Lower leg skin (tissue), 4 donors: Measurements from ENCODE around the gene GPX5. TPM values are rescaled to one million over a fixed set of nuclear protein-coding genes. Genes with fewer than 3 reads are reported as not detected.

ENCODE experiments used
- DNase-seq, 2 donors: peaks; one replicate each; pipeline ENCODE4 v3.0.0-alpha.2; 2019; ENCODE audit warnings: low spot score in 2 of 2
- H3K4me3 ChIP-seq: fragments of 200-600 bp; sonication (generic); 2 replicates; pipeline ENCODE4 v1.5.1; 2017; ENCODE audit warnings: mild to moderate bottlenecking, low read depth; ENCODE audit not compliant: poor library complexity, severe bottlenecking
- POLR2A ChIP-seq, 2 donors: fragments of 450-650 bp; IDR thresholded peaks; one replicate each; pipeline ENCODE4 v1.6.1; 2016 to 2017; ENCODE audit warnings: antibody characterized with exemption in 2 of 2, mild to moderate bottlenecking in 1 of 2, moderate library complexity in 1 of 2
- WGBS, 2 donors: methylation state at CpG; one replicate each; pipeline ENCODE4 v1.1.5; 2018; 5-methylcytosine and 5-hydroxymethylcytosine counted together
- intact Hi-C: fragments of 100-400 bp; cut with DNase I; formaldehyde crosslinking; loops from one replicate; pipeline ENCODE4 v1.15.0; 2023; ENCODE audit warnings: low total_unique reads
- total RNA-seq, 4 donors: library from RNA; depleted of rRNA; stranded (reverse); fragments of >200 nt; gene quantifications; one replicate each; pipeline ENCODE4 v1.1.0, GENCODE V29; 2016
- TF ChIP-seq, protein P1 (sequence below), 3 donors: fragments of 450-650 bp; IDR thresholded peaks; one replicate each; pipeline ENCODE4 v1.5.1; 2016; ENCODE audit warnings: antibody characterized with exemption in 3 of 3, mild to moderate bottlenecking in 3 of 3, moderate library complexity in 2 of 3

Gene GPX5
- total RNA-seq, 4 donors from 2014 or later: not detected

DNA sequence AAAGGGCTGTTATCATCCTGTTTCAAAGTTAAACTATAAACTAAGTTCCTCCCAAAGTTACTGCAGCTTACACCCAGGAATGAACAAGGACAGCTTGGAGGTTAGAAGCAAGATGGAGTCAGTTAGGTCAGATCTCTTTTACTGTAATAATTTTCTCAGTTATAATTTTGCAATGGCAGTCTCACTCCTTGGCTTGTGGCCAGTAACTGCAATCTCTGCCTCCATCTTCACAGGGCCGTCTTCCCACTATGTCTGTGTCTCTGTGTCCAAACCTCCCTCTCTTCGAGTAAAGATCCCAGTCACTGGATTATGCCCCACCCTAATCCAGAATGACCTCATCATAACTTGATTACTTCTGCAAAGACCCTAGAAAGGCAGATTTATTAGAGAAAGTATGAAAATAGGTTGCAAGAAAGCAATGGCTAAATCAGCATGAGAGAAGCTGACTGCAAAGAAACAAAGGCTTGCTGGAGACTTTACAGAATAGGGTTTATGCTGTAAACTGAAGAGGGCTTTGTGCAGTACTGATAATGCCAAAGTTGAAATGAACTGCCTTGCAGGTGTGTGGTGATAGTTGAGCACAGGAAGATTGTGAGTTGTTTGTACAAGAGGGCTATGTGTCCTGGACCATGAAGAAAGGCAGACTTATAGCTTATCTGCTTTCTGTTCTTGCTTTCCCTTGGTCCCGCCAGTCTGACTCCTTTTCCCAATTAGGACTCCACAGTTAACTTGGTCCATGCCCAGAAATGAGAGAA lies 38.5 kb upstream of the GPX5 start:
- 53 to 54% methylated on average over 3 of the region's 3 CpGs for WGBS, 2 donors
- DNase-seq: no peak
- TF ChIP-seq, protein P1, sequence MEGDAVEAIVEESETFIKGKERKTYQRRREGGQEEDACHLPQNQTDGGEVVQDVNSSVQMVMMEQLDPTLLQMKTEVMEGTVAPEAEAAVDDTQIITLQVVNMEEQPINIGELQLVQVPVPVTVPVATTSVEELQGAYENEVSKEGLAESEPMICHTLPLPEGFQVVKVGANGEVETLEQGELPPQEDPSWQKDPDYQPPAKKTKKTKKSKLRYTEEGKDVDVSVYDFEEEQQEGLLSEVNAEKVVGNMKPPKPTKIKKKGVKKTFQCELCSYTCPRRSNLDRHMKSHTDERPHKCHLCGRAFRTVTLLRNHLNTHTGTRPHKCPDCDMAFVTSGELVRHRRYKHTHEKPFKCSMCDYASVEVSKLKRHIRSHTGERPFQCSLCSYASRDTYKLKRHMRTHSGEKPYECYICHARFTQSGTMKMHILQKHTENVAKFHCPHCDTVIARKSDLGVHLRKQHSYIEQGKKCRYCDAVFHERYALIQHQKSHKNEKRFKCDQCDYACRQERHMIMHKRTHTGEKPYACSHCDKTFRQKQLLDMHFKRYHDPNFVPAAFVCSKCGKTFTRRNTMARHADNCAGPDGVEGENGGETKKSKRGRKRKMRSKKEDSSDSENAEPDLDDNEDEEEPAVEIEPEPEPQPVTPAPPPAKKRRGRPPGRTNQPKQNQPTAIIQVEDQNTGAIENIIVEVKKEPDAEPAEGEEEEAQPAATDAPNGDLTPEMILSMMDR (IDR thresholded peaks at IDR 0.05): no peak
- TF ChIP-seq POLR2A (IDR thresholded peaks at IDR 0.05): no peak
- H3K4me3 ChIP-seq: no peak overlapping the region
- intact Hi-C loops: no loop called here

DNA sequence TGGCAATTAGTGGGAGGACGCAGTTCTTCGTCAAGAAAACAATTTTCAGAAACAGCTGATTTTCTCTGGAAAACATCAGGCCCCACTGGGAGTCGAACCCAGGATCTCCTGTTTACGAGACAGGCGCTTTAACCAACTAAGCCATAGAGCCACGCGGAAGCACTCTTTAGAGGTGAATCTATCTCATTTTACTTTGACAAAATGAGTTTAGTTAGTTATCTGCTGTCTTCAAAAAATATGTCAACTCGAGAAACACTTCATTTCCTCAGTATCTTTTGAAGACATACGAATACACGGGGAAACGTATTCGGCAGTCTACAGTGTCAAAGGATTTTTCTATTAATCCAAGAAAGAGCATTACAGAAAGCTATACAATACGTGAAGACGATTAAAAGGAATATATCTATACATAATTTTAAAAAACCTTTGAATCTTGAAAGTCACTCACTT lies 36.7 kb upstream of the GPX5 start:
- 12 to 20% methylated on average over 14 of the region's 14 CpGs for WGBS, 2 donors
- TF ChIP-seq, protein P1 (IDR thresholded peaks at IDR 0.05): no peak
- no peak for TF ChIP-seq POLR2A (IDR thresholded peaks at IDR 0.05)
- intact Hi-C loops: no loop called here
- no peak for DNase-seq
- H3K4me3 ChIP-seq: no peak overlapping the region

DNA sequence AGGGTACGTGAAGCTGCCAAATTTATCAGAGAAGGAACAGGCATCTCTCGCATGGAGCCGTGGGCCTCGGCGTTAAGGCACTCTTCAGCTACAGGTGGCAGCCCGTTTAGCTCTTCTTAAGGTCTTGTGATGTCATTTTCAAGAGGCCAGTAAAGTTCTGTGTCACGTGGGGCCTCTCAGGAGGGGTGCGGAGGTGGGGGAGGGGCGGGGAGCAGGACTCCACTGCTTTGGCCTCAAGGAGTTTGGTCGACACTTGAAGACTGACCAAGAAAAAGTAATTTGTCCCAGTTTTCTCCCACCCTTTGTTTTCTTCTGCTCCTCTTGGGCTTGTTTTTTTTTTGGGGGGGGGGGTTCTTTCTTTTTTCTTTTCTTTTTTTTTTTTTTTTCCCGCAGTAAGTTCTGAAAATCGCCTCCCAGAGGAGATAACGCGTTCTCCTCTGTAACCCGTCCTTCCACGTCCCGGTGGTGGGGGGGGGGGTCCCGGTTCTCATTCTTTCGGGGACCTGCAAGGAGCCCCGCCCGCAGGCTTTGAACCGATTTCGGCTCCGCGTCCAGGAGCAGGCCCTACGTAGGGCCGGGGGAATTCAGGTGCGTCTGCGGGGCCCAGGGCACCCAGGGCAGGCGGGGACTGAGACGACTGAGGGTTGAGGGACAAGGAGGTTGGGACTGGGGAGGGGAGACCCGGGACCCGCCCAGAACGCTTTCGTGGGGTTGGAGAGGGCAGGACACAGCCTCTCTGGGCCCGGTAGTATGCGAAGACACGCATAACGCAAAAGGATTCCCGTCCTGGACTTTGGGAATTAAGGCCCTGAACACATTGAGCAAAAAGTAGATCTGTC lies 36.1 kb upstream of the GPX5 start:
- TF ChIP-seq, protein P1 (IDR thresholded peaks at IDR 0.05): no peak
- no peak for TF ChIP-seq POLR2A (IDR thresholded peaks at IDR 0.05)
- DNase-seq: peak in 1 of 2 donors; percentile 90
- intact Hi-C loops: no loop called here
- 3 to 4% methylated on average over 40 of the region's 40 CpGs for WGBS, 2 donors
- peak overlapping the region; percentile 17 for H3K4me3 ChIP-seq

DNA sequence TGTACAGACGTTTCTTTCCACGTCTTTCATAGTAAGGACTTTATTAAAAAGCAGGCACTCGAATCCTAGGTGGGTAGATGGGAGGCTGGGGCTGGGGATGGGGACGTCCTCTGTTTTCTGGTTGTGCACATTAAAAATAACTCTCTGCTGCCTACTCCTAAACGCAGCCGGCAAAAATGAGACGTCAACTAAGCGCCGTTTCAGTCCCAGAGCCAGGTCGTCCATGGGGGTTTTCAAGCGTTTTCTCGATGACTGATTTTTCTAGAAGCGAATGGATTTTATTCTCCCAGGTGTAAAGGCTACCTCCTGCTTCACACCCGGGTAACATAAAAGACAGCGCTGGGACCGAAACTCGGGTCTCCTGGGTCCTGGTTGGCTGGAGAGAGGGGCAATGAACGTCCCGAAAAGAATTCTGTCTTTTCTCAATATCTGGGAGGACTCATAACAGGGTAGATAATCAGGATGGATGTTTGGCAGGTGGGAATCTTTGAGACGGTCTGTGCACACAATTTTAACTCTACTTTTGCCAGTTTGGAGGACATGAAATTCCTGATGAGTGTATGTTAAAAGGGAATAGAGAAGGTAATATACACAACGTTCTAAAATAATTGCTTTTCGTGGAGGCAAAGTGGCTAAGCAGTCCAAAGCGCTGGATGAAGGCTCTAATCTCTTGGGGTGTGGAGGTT lies 35.3 kb upstream of the GPX5 start:
- WGBS, 2 donors: 9 to 10% methylated on average over 23 of the region's 23 CpGs
- no peak for TF ChIP-seq POLR2A (IDR thresholded peaks at IDR 0.05)
- TF ChIP-seq, protein P1 (IDR thresholded peaks at IDR 0.05): no peak
- intact Hi-C loops: no loop called here
- no peak overlapping the region for H3K4me3 ChIP-seq
- no peak for DNase-seq

DNA sequence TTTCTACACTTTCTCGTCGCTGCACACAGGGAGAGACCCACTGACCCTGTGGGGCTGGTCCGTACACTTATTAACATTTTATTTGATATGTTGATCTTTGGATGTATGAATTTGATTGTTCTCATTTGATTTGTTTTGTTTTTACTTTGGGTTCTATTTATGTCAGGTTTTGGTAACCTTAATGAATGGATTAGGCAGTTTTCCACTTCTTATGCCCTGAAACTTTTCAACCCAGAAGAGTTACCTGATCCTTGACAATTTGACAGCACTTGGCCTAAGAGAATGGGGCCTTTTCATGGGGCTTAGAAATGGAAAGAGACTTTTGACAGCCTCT lies 33.7 kb upstream of the GPX5 start:
- H3K4me3 ChIP-seq: no peak overlapping the region
- DNase-seq: no peak
- 57 to 64% methylated on average over 3 of the region's 3 CpGs for WGBS, 2 donors
- intact Hi-C loops: no loop called here
- no peak for TF ChIP-seq POLR2A (IDR thresholded peaks at IDR 0.05)
- TF ChIP-seq, protein P1 (IDR thresholded peaks at IDR 0.05): no peak
